Spleen (tissue), 11 donors: Measurements from ENCODE around the gene TNFAIP8. TPM values are rescaled to one million over a fixed set of nuclear protein-coding genes. Genes with fewer than 3 reads are reported as not detected.

Experiments
- DNase-seq: peaks from one replicate; pipeline ENCODE4 v3.0.0-alpha.2; 2020
- H3K27ac ChIP-seq, 8 donors: fragments of 200-600 bp; sonication (generic) in 7 of 8; 1 replicate in 4 of 8; 2 replicates in 4 of 8; pipeline versions ENCODE4 v1.5.0 to v1.8.0; 2016 to 2021; ENCODE audit warnings: inconsistent platforms in 4 of 8, mild to moderate bottlenecking in 4 of 8, moderate library complexity in 1 of 8
- H3K27me3 ChIP-seq, 7 donors: fragments of 200-600 bp; sonication (generic) in 6 of 7; replicated peaks in 1 of 7; 1 replicate in 4 of 7; 2 replicates in 3 of 7; pipeline versions ENCODE4 v1.5.0 to v1.8.0; 2016 to 2021; ENCODE audit warnings: inconsistent platforms in 3 of 7, mild to moderate bottlenecking in 1 of 7
- H3K36me3 ChIP-seq, 6 donors: fragments of 200-600 bp; sonication (generic) in 5 of 6; 1 replicate in 4 of 6; 2 replicates in 2 of 6; pipeline versions ENCODE4 v1.5.0 to v1.8.0; 2016 to 2021; ENCODE audit warnings: inconsistent platforms in 2 of 6
- H3K4me1 ChIP-seq, 6 donors: fragments of 200-600 bp; sonication (generic) in 5 of 6; 1 replicate in 3 of 6; 2 replicates in 3 of 6; pipeline versions ENCODE4 v1.5.0 to v1.8.0; 2016 to 2021; ENCODE audit warnings: inconsistent platforms in 3 of 6
- H3K4me3 ChIP-seq, 8 donors: fragments of 200-600 bp; sonication (generic) in 7 of 8; 1 replicate in 4 of 8; 2 replicates in 4 of 8; pipeline versions ENCODE4 v1.5.0 to v1.8.0; 2016 to 2021; ENCODE audit warnings: inconsistent platforms in 4 of 8, mild to moderate bottlenecking in 4 of 8, moderate library complexity in 2 of 8
- H3K9me3 ChIP-seq, 8 donors: fragments of 200-600 bp; sonication (generic) in 7 of 8; 1 replicate in 4 of 8; 2 replicates in 4 of 8; pipeline versions ENCODE4 v1.5.0 to v1.8.0; 2016 to 2021; ENCODE audit warnings: inconsistent platforms in 4 of 8
- POLR2A ChIP-seq, 3 donors: fragments of 450-650 bp; IDR thresholded peaks; one replicate each; pipeline ENCODE4 v1.5.1; 2017; ENCODE audit warnings: antibody characterized with exemption in 3 of 3, mild to moderate bottlenecking in 1 of 3
- POLR2AphosphoS5 ChIP-seq, 3 donors: sonication (generic); formaldehyde crosslinking; IDR thresholded peaks; one replicate each; pipeline ENCODE4 v1.5.1; 2017; ENCODE audit warnings: antibody characterized with exemption in 3 of 3
- WGBS, 5 donors: extraction: QIAGEN DNeasy Blood & Tissue Kit in 3 of 5; methylation state at CpG; one replicate each; pipeline versions ENCODE4 v1.1.5 to v1.1.7; 2013 to 2018; 5-methylcytosine and 5-hydroxymethylcytosine counted together
- intact Hi-C: fragments of 100-400 bp; cut with DNase I; formaldehyde crosslinking; loops from one replicate; pipeline ENCODE4 v1.15.0; 2023; ENCODE audit warnings: low total_unique reads
- polyA plus RNA-seq, 3 donors: library from polyadenylated mRNA; stranded (reverse); fragments of 200-250 nt; gene quantifications; one replicate each; pipeline ENCODE4 v1.2.1, GENCODE V29; 2013
- total RNA-seq, 7 donors: library from RNA; depleted of rRNA in 3 of 7; stranded (reverse); fragments of >200 nt in 3 of 7; fragmentation: NEBNext Ultra II Directional in 4 of 7; extraction: Animal tissue kit (Norgen Biotek cat#: 25700) in 4 of 7; gene quantifications; one replicate each; pipeline versions ENCODE4 v1.1.0 to v1.2.1, GENCODE V29; 2016 to 2021
- TF ChIP-seq, protein P1 (sequence below), 11 experiments: fragments of 200-600 bp in 7 of 11; fragments of 450-650 bp in 4 of 11; sonication (generic) in 4 of 11; IDR thresholded peaks in 8 of 11; conservative IDR thresholded peaks in 3 of 11; 1 replicate in 7 of 11; 2 replicates in 4 of 11; pipeline versions ENCODE4 v1.4.0 to v1.8.0; 2016 to 2021; ENCODE audit warnings: antibody characterized with exemption in 11 of 11, inconsistent platforms in 4 of 11, mild to moderate bottlenecking in 1 of 11
- donor health status: healthy with polysubstance abuse.
- donor health status: DM: no; HTN: no; CAD: no; lungs with moderate emphysema.
- donor health status: DM: no; HTN: no; CAD: no.
- donor health status: Bipolar disorder and iron deficiency.
- donor health status: healthy.
- donor health status: DM: no; HTN: no; CAD: no.
- donor health status: DM: yes; HTN: yes; CAD: no.

Gene TNFAIP8
- total and polyA plus RNA-seq, 10 donors: 71.1 to 123 (median 101) TPM

GRCh38 chr5:119390404-119390803 lies 34.6 kb downstream of the TNFAIP8 start:
- TF ChIP-seq, protein P1, sequence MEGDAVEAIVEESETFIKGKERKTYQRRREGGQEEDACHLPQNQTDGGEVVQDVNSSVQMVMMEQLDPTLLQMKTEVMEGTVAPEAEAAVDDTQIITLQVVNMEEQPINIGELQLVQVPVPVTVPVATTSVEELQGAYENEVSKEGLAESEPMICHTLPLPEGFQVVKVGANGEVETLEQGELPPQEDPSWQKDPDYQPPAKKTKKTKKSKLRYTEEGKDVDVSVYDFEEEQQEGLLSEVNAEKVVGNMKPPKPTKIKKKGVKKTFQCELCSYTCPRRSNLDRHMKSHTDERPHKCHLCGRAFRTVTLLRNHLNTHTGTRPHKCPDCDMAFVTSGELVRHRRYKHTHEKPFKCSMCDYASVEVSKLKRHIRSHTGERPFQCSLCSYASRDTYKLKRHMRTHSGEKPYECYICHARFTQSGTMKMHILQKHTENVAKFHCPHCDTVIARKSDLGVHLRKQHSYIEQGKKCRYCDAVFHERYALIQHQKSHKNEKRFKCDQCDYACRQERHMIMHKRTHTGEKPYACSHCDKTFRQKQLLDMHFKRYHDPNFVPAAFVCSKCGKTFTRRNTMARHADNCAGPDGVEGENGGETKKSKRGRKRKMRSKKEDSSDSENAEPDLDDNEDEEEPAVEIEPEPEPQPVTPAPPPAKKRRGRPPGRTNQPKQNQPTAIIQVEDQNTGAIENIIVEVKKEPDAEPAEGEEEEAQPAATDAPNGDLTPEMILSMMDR (IDR thresholded peaks at IDR 0.05 in 8 of 11, conservative IDR thresholded peaks at IDR 0.05 in 3 of 11): no peak
- no peak for TF ChIP-seq POLR2A (IDR thresholded peaks at IDR 0.05)
- TF ChIP-seq POLR2AphosphoS5 (IDR thresholded peaks at IDR 0.05): no peak
- Histone ChIP-seq H3K4me3 (no peak overlapping the region), H3K4me1 (peaks cover 40 to 100% (median 93%) of the 10 kb centered on the region in 6 donors), H3K36me3 (peaks cover 0 to 38% (median 11%) of the 10 kb centered on the region in 6 donors), H3K27me3 (no peaks in the 10 kb centered on the region), H3K9me3 (no peaks in the 10 kb centered on the region), H3K27ac (peak overlapping the region in 7 of 8 donors; percentile 8 to 69 (median 60))
- DNase-seq: no peak
- intact Hi-C loops: no loop called here
- WGBS, 5 donors: 43 to 66% (median 64%) methylated on average over 2 of the region's 2 CpGs

- peaks cover 0 to 40% (median 11%) of the 10 kb centered on the region in 6 donors for H3K36me3 ChIP-seq
- H3K9me3 ChIP-seq: no peaks in the 10 kb centered on the region
- H3K27ac ChIP-seq: peak overlapping the region in 5 of 8 donors; percentile 36 to 69 (median 55)
- no peak for DNase-seq
- H3K4me3 ChIP-seq: no peak overlapping the region
- H3K4me1 ChIP-seq: peaks cover 46 to 100% (median 89%) of the 10 kb centered on the region in 6 donors
- intact Hi-C loops: no loop called here
- no peaks in the 10 kb centered on the region for H3K27me3 ChIP-seq
- TF ChIP-seq, protein P1 (IDR thresholded peaks at IDR 0.05 in 8 of 11, conservative IDR thresholded peaks at IDR 0.05 in 3 of 11): no peak
- TF ChIP-seq POLR2A (IDR thresholded peaks at IDR 0.05): no peak
- TF ChIP-seq POLR2AphosphoS5 (IDR thresholded peaks at IDR 0.05): no peak
- WGBS, 5 donors: 56 to 78% (median 68%) methylated on average over 3 of the region's 3 CpGs
These were observed 37.4 kb downstream of the TNFAIP8 start for GRCh38 chr5:119393201-119393691.

DNA sequence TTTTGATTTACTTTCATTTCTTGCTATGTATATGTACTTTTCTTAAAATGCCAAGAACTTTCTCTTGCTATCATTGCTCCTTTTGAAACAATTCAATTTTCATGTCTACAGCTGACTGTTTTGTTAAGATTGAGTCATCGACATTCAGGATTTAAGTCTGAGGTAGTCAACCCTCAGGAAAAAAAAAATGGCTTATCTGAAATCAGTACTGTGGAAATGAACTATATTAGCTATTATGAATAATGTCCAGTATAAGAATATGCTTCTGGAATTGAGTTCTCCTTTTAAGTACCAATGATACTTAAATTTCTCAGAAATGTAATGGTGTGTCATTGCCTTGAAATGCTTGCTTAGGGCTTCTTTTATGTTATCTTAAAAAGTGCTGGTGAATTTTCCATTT lies 37.9 kb downstream of the TNFAIP8 start:
- Histone ChIP-seq H3K4me3 (no peak overlapping the region), H3K27me3 (no peaks in the 10 kb centered on the region), H3K27ac (peak overlapping the region in 5 of 8 donors; percentile 36 to 69 (median 55)), H3K9me3 (no peaks in the 10 kb centered on the region), H3K4me1 (peaks cover 50 to 100% (median 89%) of the 10 kb centered on the region in 6 donors), H3K36me3 (peaks cover 0 to 40% (median 11%) of the 10 kb centered on the region in 6 donors)
- WGBS, 5 donors: 60 to 88% (median 78%) methylated on average over 1 of the region's 1 CpG
- no peak for DNase-seq
- TF ChIP-seq, protein P1 (IDR thresholded peaks at IDR 0.05 in 8 of 11, conservative IDR thresholded peaks at IDR 0.05 in 3 of 11): no peak
- no peak for TF ChIP-seq POLR2AphosphoS5 (IDR thresholded peaks at IDR 0.05)
- no peak for TF ChIP-seq POLR2A (IDR thresholded peaks at IDR 0.05)
- intact Hi-C loops: no loop called here

DNA sequence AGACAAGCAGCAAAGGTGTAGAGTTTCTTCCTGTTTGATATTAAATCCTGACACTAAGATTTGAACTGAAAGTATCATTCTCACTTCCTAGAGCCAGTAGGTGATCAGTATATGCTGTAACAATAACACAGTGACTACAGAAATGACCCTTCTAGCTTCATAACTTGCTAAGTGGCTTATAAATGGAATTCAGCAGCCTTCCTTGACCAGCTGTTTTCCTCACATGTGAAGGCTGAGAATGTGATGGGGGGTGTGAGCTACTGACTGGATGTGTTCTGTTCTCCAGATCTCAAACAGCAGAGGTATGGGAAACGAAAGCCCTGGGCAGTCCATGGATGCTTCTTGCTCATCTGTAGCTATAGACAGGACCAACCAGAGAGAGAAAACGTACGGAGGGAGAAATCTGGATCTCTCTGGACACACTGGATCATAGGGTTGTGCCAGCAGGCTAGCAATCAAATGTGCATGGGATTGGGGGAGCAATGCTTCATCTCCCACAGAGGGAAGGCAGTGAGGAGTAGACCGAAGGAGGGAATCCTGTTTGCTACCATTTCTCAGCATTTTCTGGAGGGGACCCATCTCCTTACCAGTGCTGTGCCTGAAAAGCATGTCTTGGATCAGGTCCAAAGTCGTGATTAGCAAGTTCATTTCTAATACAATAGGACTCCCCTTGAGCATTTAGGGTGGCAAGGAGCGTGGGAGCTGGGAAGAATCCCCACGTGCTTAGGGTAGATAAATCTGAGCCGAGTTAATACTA lies 39.4 kb downstream of the TNFAIP8 start:
- Histone ChIP-seq H3K9me3 (no peaks in the 10 kb centered on the region), H3K27ac (peak overlapping the region in 5 of 8 donors; percentile 35 to 77 (median 60)), H3K4me1 (peaks cover 51 to 100% (median 80%) of the 10 kb centered on the region in 6 donors), H3K4me3 (no peak overlapping the region), H3K36me3 (peaks cover 0 to 40% (median 11%) of the 10 kb centered on the region in 6 donors), H3K27me3 (no peaks in the 10 kb centered on the region)
- TF ChIP-seq, protein P1 (IDR thresholded peaks at IDR 0.05 in 8 of 11, conservative IDR thresholded peaks at IDR 0.05 in 3 of 11): no peak
- peak in 1 of 3 donors; percentile 26 for TF ChIP-seq POLR2AphosphoS5 (IDR thresholded peaks at IDR 0.05)
- intact Hi-C loops: no loop called here
- no peak for DNase-seq
- 84 to 91% (median 87%) methylated on average over 8 of the region's 8 CpGs for WGBS, 5 donors
